Measurements from ENCODE around the gene CKS1B.
A peak's percentile ranks its signal among the peaks of the same experiment; 100 is the strongest.
"Not testable (repeated sequence)": the region's sequence is repeated elsewhere in the genome, so short reads cannot be mapped to it uniquely, and the experiment has no call there.

CKS1B gene

DNA sequence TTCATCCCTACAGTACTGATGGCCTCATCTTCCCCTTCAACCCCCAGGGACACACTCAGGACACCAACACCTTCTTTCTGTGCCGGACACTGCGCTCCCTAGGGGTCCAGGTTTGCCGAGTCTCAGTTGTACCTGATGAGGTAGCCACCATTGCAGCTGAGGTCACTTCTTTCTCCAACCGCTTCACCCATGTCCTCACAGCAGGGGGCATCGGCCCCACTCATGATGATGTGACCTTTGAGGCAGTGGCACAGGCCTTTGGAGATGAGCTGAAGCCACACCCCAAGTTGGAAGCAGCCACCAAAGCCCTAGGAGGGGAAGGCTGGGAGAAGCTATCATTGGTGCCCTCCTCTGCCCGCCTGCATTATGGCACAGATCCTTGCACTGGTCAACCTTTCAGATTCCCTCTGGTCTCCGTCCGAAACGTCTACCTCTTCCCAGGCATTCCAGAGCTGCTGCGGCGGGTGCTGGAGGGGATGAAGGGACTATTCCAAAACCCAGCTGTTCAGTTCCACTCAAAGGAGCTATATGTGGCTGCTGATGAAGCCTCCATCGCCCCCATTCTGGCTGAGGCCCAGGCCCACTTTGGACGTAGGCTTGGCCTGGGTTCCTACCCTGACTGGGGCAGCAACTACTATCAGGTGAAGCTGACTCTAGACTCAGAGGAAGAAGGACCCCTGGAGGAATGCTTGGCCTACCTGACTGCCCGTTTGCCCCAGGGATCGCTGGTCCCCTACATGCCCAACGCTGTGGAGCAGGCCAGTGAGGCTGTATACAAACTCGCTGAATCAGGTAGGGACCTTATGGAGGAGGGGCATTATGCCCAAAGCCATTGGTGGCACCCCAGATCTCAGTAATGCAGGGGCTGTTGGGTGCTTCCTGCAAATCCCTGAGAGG, 13.8 kb downstream of the CKS1B start:
- no peak for DNase-seq

DNA sequence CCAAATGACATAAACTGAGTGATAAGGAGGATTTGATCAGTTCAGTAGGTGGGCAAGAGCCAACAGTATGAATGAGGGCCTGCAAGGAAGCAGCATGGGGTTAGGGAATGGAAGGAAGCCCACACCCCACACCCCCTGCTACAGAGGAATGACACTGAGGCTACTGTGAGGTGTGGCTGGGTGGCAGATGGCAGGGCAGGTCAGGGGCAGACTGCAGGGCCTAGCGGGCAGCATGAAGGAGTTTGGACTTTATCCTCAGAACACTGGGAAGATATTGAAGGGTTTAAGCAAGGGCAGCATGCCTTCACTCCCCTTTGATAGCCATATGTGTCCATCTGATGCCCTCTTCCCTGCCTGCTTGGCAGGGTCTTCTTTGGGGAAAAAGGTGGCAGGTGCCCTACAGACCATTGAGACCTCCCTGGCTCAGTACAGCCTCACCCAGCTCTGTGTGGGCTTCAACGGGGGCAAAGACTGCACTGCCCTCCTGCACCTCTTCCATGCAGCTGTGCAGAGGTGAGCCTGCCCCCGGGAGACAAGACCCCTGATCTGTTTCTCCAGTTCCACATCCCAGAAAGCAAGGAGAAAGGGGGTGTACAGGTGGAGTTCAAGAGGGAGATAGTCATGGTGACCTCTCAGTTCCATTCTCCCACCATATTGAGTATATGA, 14.8 kb downstream of the CKS1B start:
- no peak for DNase-seq

DNA sequence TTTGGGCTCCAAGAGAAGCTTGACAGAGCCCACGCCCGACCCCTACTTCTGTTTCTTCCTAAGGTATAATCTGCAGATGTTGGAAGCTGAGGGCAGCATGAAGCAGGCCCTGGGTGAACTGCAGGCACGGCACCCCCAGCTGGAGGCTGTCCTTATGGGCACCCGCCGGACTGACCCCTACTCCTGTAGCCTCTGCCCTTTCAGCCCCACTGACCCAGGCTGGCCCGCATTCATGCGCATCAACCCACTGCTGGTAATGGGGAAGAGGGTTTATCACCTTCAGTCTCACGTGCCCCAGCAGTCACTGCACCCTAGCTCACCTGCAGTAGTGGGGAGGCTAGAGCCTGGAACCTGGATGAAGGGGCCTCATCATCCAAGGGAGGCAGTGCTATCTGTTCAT, 15.8 kb downstream of the CKS1B start:
- DNase-seq: no peak

- DNase-seq: no peak
These were observed 18.5 kb downstream of the CKS1B start for GRCh38 chr1:154992721-154993571.

DNA sequence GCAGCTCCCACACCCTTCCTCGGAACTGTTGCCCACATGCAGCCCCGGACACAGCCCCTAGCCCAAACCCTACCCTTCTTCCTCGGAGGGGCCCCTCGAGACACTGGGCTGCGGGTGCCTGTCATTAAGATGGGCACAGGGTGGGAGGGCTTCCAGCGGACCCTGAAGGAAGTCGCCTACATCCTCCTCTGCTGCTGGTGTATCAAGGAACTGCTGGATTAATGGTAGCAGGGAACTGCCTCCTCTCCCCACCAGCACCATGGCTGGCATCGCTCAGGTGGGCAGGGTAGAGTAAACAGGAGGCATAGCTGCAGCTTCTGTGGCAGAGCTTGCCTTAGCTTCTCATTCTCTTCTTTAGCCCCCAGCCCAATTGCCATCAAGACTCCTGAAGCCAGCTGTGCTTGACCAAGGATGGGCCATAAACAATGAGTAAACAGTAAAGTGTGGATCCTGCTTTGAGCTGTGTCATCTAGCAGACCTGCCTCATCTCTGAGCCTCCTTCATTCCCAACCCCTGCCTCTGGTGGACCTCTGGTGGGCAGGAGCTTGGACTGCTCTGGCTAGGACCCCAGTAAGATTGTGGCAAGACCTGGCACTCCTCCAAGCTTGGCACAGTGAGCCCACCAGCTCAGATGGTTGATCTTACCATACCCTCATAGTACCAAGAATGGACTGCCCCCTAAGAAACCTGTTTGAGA, 19.2 kb downstream of the CKS1B start, which contains the start of gene LENEP:
TSS of gene LENEP (plus strand) at position 15 of the 697 bp plus-strand sequence. CDS start at position 37, 22 bp downstream.
- no peak for DNase-seq

DNA sequence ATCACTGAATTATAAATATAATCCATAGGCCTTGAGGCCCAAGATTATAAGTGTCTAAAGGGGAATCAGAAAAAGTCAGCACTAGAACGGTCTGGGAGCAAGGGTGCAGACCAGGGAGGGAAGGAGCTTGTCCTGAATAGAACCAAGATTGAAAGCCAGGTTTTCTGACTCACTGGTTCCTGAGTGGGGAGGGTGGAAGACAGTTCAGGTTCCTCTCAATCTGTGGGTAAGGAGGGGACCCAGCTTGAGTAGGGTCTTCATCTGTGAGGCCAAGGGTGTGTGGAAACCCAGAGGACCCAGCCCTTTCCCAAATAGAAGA, 19.7 kb downstream of the CKS1B start:
- DNase-seq: no peak

DNA sequence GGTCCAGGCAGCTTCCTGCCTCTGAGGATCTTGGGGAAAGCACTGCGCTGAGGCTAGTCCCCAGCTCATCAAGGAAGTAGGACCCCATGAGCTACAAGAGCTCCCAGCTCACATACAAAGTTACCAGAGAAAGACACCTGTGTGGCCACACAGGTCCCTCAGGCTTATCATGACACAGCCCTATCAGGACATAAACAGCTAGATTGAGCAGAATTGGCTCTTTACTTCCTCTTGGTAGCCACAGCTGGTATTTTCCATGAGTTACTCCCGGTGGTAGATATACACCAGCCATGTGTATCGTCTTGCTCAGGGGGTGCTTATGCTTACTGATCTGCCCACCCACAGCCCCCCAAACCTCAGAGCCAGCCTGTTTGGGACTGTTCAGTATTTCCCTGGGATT, 20.1 kb downstream of the CKS1B start:
- no peak for DNase-seq

GRCh38 chr1:154995301-154995983, 21.0 kb downstream of the CKS1B start:
- DNase-seq: not testable (repeated sequence)

GRCh38 chr1:154996966-154997701, 22.7 kb downstream of the CKS1B start:
- DNase-seq: no peak

DNA sequence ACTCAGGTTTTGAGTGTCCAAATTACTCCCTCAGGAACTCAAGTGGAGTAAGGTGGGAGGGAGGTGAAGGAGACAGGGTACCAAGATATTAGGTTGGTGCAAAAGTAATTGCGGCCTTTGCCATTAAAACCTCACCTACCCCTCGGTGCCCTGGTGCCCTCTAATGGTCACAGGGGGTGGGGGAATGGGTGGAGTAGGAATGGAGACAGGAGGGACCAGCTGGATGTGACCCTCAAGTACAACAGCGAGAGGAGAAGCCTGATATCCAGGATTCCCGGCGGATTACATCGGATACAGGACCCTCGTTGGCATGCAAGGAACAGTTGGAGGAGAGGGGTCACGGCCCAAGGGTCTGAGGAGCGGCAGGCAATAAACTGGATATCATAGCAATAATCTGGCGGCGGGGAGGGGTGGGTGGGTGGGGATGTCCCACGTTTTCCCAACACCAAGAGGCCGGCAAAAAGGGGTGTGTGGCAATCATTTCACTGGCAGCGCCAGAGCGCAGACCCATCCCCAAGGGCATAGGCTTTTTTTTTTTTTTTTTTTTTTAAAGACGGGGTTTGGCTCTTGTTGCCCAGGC, 23.8 kb downstream of the CKS1B start:
- DNase-seq: no peak

DNA sequence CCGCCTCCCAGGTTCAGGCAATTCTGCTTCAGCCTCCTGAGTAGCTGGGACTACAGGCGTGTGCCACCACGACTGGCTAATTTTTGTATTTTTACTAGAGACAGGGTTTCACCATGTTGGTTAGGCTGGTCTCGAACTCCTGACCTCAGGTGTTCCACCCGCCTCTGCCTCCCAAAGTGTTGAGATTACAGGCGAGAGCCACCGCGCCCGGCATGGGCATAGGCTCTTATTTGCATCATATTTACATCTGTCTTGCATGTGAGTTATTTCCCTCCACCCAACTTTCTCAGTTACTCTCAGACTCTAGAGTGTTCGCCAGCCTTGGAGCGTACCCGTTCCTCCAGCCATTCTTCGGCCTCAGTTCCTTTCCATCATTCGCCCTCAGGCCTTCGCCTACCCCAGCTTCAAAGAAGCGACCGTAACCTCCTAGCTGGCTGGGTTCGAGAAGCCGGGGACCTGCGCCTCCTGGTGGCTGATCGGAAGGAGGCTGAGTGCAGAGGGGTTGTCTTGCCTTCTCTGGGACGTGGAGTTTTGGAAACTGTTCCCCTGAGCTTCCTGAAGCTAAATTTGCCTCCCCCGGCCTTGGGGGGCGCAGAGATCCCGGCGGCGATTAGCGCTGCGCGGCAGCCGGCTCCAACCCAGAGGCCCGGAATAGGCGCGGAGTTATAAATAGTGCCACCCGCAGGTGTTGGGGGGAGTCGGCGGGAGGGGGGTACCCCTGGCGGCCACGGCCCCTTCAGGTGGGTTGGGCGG, 24.5 kb downstream of the CKS1B start:
- DNase-seq: peak; percentile 52

DNA sequence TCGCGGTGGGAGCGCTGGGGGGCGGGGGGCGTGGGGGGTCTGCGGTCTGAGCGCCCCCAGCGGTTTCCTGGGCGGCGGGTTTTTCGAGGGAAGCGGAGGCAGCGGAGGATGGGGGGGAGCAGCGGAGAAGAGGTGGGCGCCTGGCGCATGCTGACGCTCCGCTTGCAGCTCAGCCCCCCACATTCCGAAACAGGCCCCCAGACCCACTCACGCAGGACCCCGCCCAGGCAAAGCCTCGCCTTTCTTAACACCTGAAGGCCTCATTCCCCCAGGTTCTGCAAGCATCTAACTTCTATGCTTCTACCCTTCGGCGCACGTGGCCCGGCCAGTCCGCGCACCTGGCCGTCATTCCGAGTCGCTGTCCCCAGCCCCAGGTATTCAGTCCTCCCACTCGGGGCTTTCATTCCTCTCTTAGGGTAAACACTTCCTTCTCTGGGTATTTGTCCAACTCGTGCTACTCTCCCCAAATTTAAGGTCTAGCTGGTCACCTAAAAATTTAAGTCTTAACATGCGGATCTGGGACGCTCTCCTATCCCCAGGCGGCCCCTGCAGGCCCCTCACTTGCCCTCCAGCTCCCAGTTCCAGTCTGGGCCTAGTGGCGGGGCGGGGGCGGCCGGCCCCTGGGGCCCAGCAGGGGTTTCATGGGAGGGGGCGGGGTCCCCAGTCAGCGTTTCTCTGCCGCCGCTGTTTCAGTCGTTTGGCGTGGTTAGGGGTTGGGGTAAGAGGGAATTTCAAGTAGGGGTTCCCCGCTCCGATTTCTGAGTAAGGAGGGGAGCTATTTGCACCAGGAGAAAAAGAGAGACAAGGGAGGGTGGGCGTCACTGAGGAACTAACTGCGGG, 25.3 kb downstream of the CKS1B start:
- DNase-seq: peak; percentile 65

- DNase-seq: no peak
These were observed 25.9 kb downstream of the CKS1B start for GRCh38 chr1:155000411-155000725.

DNA sequence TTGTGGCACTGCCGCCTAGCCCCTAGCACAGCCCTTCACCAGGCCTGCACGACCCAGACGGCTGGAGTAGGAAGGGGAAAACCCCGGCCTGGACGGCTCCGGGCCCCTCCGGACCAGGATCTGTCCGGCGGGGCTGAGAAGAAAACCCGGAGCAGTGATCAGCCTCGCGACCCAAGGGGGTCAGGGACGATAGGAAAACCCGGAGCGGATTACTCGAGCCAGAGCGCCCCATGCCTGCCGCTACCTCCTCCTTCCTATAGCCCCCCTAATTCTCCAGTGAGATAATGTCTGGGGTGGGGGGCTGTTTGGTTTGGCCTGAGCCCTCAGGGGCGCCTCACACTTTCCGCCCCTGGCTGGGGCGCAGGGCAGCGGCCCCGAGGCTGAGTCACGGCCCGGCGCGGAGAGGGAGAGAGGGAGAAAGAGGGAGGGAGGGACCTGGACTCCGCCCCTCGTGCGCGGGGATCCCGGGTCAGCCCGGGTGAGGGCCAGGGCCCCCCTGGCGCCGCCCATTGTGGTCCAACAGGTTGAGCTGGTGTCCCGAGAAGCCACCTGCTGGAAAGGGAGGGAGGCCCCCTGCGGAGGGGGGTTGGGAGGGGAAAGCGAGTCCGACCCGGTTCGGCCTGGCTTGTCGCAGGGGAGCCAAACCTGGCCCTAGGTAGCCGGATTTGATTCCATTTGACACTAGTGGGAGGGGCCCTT, 26.4 kb downstream of the CKS1B start:
- DNase-seq: peak; percentile 87

DNA sequence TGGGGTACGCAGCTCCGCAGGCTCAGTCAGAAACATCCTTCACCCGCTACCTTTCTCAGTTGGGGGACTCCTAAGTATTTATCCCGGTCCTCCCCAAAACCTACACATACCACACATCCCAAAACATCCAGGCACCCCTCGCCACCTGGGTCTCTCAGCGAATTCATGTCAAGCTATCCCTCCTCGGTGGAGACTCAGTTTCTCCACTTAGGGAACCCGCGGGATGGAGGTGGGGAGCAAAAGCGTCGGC, 26.9 kb downstream of the CKS1B start:
- no peak for DNase-seq

DNA sequence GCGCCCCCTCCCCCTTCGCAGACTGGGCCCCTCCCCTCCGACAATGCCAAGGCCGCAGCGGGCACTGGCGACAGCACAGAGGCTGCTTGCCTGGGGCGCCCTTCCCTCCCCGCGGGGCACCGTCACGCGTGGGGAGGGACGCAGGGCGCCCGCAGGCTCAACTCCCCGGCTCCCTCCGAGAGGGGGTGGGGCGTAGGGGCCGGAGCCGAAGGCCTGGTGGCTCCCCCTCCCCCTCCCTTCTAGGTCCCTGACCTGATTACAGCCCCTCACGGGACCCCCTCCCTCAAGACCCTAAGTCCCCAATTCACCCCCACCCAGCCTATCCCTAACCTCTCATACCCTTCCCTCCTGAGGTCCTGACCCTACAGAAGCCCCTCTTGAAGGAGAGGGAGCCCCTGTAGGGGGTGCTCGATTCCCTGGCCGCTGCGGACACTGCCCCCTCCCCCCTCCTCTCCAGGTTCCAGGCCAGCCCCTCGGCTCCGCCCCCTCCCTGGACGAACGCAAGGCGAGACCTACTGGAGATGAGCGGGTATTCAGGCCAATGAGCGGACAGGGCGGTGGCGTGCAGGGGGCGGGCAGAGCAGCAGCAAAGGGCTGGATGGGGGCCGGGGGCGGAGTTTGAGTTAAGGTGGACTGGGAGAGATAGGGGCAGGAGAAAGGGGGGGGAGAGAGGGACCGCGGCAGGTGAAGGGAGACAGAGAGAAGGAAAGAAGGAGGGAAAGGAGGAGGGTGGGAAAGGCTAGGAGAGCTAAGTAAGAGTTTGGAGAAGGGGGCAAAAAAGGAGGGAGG, 27.4 kb downstream of the CKS1B start:
- DNase-seq: peak; percentile 97

- DNase-seq: no peak
These were observed 28.2 kb downstream of the CKS1B start, which contains the start of gene ZBTB7B for GRCh38 chr1:155002464-155003226. Gene ZBTB7B, plus strand, starts transcription at chr1:155002802. Its CDS starts 11,859 bp downstream, at chr1:155014661.

Data from DMS79 treated with DMSO at 0.1 percent for 48 hours (cell line).